Endodermal cell (in vitro differentiated cells): ENCODE data around the gene AHDC1. TPM values are rescaled to one million over a fixed set of nuclear protein-coding genes. Genes with fewer than 3 reads are reported as not detected.

Source experiments
- DNase-seq: peaks from one replicate; pipeline ENCODE4 v3.0.0-alpha.2; 2017
- H3K27ac ChIP-seq: 2 replicates; pipeline ENCODE4 v1.5.1; 2013; ENCODE audit warnings: mild to moderate bottlenecking, low read depth, low read length, moderate library complexity
- H3K27me3 ChIP-seq: 2 replicates; pipeline ENCODE4 v1.6.1; 2013; ENCODE audit warnings: mild to moderate bottlenecking, low read length, moderate library complexity; ENCODE audit not compliant: insufficient read depth, control insufficient read depth, poor library complexity, severe bottlenecking
- H3K36me3 ChIP-seq: 2 replicates; pipeline ENCODE4 v1.7.0; 2013; ENCODE audit warnings: mild to moderate bottlenecking, low read length, moderate library complexity; ENCODE audit not compliant: control insufficient read depth, insufficient read depth
- H3K4me1 ChIP-seq: one replicate; pipeline ENCODE4 v1.7.0; 2013; ENCODE audit warnings: low read length; ENCODE audit not compliant: control insufficient read depth, insufficient read depth
- H3K4me3 ChIP-seq: 2 replicates; pipeline ENCODE4 v1.5.1; 2013; ENCODE audit warnings: mild to moderate bottlenecking, low read length, moderate library complexity
- H3K9ac ChIP-seq: 2 replicates; pipeline ENCODE4 v1.6.1; 2013; ENCODE audit warnings: mild to moderate bottlenecking, low read length, moderate library complexity; ENCODE audit not compliant: poor library complexity, severe bottlenecking; ENCODE audit errors: extremely low read depth
- H3K9me3 ChIP-seq: 2 replicates; pipeline ENCODE4 v1.6.1; 2013; ENCODE audit warnings: mild to moderate bottlenecking, low read length, moderate library complexity; ENCODE audit not compliant: control insufficient read depth
- H3K27ac Mint-ChIP-seq: 2 replicates; pipeline ENCODE4 v1.8.0; 2020; ENCODE audit warnings: mixed read lengths
- H3K27me3 Mint-ChIP-seq: 2 replicates; pipeline ENCODE4 v1.8.0; 2021; ENCODE audit warnings: mild to moderate bottlenecking, mixed read lengths; ENCODE audit not compliant: insufficient read depth
- H3K36me3 Mint-ChIP-seq: 2 replicates; pipeline ENCODE4 v1.8.0; 2020; ENCODE audit warnings: low read depth, mixed read lengths
- H3K4me1 Mint-ChIP-seq: 2 replicates; pipeline ENCODE4 v1.8.0; 2020; ENCODE audit warnings: mixed read lengths
- H3K4me3 Mint-ChIP-seq: 2 replicates; pipeline ENCODE4 v1.8.0; 2020; ENCODE audit warnings: mild to moderate bottlenecking, moderate library complexity, mixed read lengths
- H3K9me3 Mint-ChIP-seq: 2 replicates; pipeline ENCODE4 v1.8.0; 2020; ENCODE audit warnings: mild to moderate bottlenecking, mixed read lengths
- WGBS, 2 experiments: methylation state at CpG; one replicate each; pipeline versions ENCODE4 v1.1.5 to v1.1.7; 2013; ENCODE audit warnings: missing lambda C conversion rate in 2 of 2, mixed read lengths in 1 of 2; ENCODE audit not compliant: insufficient coverage in 1 of 2, insufficient read length in 1 of 2; 5-methylcytosine and 5-hydroxymethylcytosine counted together
- total RNA-seq, 2 donors: library from RNA; stranded (reverse); fragmentation: NEBNext Ultra II Directional in 1 of 2; extraction: Animal tissue kit (Norgen Biotek cat#: 25700) in 1 of 2; gene quantifications; 2 replicates in 1 of 2; 3 replicates in 1 of 2; pipeline ENCODE4 v1.2.1, GENCODE V29; 2021
- TF ChIP-seq, protein P1 (sequence below): fragments of 200-600 bp; sonication (generic); conservative IDR thresholded peaks from 2 replicates; pipeline ENCODE4 v1.5.0; 2021; ENCODE audit warnings: antibody characterized with exemption, mild to moderate bottlenecking

AHDC1 gene
- total RNA-seq, 2 donors from 2014 or later: 39.3 to 41.2 TPM

DNA sequence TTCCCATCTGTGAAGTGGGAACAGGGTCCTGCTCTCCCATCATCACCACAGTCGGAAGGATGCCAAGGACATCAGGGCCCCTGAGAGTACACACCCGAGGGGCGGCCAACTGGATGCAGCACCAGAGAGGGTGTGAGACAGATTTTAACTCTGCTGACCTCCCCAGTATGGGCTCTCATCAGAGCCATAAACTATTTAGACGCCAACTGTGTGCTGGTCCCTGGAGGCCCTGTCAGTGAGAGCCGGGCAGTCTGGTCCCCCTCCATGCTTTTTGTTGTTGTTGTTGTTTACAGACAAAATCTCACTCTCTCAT is 29.3 kb upstream of the AHDC1 start:
- no peaks in the 10 kb centered on the region for H3K36me3 Mint-ChIP-seq
- H3K9me3 Mint-ChIP-seq: no peaks in the 10 kb centered on the region
- H3K27me3 Mint-ChIP-seq: peaks cover 39% of the 10 kb centered on the region

DNA sequence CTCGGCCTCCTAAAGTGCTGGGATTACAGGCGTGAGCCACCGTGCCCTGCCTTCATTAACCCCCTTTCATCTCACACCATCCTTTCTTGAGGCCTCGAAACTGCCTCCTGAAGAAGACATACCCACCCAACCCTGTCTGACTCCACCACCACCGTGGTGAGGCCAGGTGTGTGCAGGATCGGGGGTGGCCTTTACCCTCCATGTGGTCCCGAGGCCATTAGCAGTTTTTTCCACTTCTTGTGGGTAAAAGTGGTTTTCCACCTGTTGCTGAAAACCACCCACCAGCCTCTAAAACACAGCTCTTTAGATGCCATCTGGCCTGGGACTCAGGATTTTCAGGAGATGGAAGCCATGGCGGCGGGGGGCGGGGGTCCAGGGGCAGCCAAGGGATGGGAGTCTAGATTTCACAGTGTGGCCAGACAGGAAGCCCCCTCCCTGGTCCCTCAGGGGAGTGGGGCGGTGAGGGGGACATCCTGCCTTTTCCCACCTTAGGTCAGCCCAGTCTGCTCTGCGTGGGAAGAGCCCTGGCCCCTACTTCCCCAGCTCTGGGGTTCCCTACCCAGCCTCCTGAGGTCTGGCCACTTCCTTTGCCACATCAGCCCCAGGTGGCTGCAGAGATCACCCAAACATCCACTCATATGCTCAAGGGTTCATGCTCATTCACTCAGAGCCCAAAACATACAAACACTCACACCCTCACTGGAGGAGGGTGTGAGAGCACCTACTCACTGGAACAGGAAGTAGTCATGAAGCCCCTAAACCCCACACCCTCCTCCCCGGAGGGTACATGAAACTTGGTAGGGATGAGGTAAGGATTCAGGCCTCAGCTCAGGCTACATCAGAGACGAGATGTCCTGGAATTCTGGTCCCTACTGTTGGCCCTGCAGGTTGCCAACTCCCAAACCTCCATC is 28.7 kb upstream of the AHDC1 start:
- Mint-ChIP-seq H3K4me1 (no peaks in the 10 kb centered on the region), H3K36me3 (no peaks in the 10 kb centered on the region), H3K4me3 (no peak overlapping the region), H3K27me3 (peaks cover 39% of the 10 kb centered on the region), H3K9me3 (no peaks in the 10 kb centered on the region), H3K27ac (no peak overlapping the region)
- Histone ChIP-seq H3K9me3 (no peaks in the 10 kb centered on the region), H3K36me3 (no peaks in the 10 kb centered on the region), H3K27ac (no peak overlapping the region), H3K27me3 (peaks cover 20% of the 10 kb centered on the region), H3K4me3 (no peak overlapping the region), H3K9ac (no peak overlapping the region), H3K4me1 (no peaks in the 10 kb centered on the region)
- TF ChIP-seq, protein P1, sequence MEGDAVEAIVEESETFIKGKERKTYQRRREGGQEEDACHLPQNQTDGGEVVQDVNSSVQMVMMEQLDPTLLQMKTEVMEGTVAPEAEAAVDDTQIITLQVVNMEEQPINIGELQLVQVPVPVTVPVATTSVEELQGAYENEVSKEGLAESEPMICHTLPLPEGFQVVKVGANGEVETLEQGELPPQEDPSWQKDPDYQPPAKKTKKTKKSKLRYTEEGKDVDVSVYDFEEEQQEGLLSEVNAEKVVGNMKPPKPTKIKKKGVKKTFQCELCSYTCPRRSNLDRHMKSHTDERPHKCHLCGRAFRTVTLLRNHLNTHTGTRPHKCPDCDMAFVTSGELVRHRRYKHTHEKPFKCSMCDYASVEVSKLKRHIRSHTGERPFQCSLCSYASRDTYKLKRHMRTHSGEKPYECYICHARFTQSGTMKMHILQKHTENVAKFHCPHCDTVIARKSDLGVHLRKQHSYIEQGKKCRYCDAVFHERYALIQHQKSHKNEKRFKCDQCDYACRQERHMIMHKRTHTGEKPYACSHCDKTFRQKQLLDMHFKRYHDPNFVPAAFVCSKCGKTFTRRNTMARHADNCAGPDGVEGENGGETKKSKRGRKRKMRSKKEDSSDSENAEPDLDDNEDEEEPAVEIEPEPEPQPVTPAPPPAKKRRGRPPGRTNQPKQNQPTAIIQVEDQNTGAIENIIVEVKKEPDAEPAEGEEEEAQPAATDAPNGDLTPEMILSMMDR: no peak
- 89 to 92% methylated on average over 4 to 14 of the region's 14 CpGs for WGBS, 2 experiments
- no peak for DNase-seq

More for the DNA sequence above, 29.3 kb upstream of the AHDC1 start:
- Histone ChIP-seq H3K27ac (no peak overlapping the region), H3K4me1 (no peaks in the 10 kb centered on the region), H3K4me3 (no peak overlapping the region), H3K36me3 (no peaks in the 10 kb centered on the region), H3K9me3 (no peaks in the 10 kb centered on the region), H3K9ac (no peak overlapping the region), H3K27me3 (peaks cover 20% of the 10 kb centered on the region)
- WGBS, 2 experiments: 93% methylated on average over 5 of the region's 5 CpGs; no CpG with 5 or more reads in 1 of the 2 experiments
- Mint-ChIP-seq H3K4me1 (no peaks in the 10 kb centered on the region), H3K27ac (no peak overlapping the region), H3K4me3 (peak overlapping the region; percentile 48)
- TF ChIP-seq, protein P1: no peak
- DNase-seq: no peak

DNA sequence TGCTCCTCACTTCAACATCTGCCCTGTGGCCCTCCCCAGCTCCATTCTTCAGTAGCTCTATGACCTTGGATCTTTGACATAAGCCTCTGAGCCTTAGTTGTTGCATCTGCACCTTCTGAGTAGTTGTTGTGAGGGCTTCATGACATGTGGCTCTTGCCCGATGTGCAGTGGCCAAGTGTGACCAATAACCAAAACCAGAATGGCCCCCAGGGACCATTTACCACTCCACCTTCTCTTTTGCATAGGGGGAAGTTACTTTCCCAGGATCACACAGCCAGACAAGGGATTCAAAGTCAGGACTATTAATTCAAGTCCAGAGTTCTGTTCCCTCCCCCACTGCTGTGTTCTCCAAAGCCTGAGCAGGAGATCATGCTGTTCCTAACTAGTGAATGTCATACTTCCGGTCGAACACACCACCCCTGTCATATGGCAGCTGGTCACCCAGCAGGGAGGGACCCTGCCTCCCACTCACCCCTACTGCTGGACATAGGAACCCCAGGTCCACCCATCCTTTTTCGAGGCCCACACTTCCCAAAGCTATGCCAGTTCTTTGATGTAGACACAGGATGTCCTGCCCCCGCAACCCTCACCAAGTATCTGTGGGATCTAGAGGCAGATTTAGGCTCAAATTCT is 27.0 kb upstream of the AHDC1 start:
- H3K27me3 Mint-ChIP-seq: peaks cover 37% of the 10 kb centered on the region
- H3K4me1 Mint-ChIP-seq: no peaks in the 10 kb centered on the region
- H3K27ac Mint-ChIP-seq: no peak overlapping the region
- no peak overlapping the region for H3K27ac ChIP-seq
- no peak overlapping the region for H3K9ac ChIP-seq
- no peaks in the 10 kb centered on the region for H3K4me1 ChIP-seq
- H3K4me3 ChIP-seq: no peak overlapping the region
- H3K36me3 ChIP-seq: no peaks in the 10 kb centered on the region
- H3K27me3 ChIP-seq: peaks cover 20% of the 10 kb centered on the region
- no peak overlapping the region for H3K4me3 Mint-ChIP-seq
- TF ChIP-seq, protein P1: no peak
- peak; percentile 41 for DNase-seq
- H3K9me3 ChIP-seq: no peaks in the 10 kb centered on the region
- 84 to 87% methylated on average over 3 to 5 of the region's 5 CpGs for WGBS, 2 experiments
- H3K36me3 Mint-ChIP-seq: no peaks in the 10 kb centered on the region
- no peaks in the 10 kb centered on the region for H3K9me3 Mint-ChIP-seq
